ENCODE data around the gene GRM8. TPM values are rescaled to one million over a fixed set of nuclear protein-coding genes. Genes with fewer than 3 reads are reported as not detected.

GRM8 gene
- total and polyA plus RNA-seq, 4 donors: 0.28 to 4.9 (median 2.8) TPM

DNA sequence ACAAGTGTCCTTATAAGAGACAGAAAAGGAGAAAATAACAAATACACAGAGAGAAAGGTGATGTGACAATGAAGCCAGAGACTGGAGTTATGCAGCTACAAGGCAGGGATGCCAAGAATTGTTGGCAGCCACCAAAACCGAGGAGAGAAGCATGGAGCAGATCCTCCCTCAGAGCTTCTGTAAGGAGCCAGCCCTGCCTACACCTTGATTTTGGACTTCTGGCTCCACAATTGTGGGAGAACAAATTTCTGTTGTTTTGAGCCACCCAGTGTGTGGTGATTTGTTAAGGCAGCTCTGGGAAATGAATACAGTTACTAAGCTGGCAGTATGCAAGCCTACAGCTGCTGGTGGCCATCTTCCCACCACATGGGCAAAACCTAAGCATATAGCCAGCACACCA lies 163.6 kb downstream of the GRM8 start:
- no peak for TF ChIP-seq RXRA (IDR thresholded peaks at IDR 0.05)
- TF ChIP-seq, protein P1, sequence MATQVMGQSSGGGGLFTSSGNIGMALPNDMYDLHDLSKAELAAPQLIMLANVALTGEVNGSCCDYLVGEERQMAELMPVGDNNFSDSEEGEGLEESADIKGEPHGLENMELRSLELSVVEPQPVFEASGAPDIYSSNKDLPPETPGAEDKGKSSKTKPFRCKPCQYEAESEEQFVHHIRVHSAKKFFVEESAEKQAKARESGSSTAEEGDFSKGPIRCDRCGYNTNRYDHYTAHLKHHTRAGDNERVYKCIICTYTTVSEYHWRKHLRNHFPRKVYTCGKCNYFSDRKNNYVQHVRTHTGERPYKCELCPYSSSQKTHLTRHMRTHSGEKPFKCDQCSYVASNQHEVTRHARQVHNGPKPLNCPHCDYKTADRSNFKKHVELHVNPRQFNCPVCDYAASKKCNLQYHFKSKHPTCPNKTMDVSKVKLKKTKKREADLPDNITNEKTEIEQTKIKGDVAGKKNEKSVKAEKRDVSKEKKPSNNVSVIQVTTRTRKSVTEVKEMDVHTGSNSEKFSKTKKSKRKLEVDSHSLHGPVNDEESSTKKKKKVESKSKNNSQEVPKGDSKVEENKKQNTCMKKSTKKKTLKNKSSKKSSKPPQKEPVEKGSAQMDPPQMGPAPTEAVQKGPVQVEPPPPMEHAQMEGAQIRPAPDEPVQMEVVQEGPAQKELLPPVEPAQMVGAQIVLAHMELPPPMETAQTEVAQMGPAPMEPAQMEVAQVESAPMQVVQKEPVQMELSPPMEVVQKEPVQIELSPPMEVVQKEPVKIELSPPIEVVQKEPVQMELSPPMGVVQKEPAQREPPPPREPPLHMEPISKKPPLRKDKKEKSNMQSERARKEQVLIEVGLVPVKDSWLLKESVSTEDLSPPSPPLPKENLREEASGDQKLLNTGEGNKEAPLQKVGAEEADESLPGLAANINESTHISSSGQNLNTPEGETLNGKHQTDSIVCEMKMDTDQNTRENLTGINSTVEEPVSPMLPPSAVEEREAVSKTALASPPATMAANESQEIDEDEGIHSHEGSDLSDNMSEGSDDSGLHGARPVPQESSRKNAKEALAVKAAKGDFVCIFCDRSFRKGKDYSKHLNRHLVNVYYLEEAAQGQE (IDR thresholded peaks at IDR 0.05): no peak
- TF ChIP-seq FOXA1 (IDR thresholded peaks at IDR 0.05): no peak
- TF ChIP-seq, protein P2, sequence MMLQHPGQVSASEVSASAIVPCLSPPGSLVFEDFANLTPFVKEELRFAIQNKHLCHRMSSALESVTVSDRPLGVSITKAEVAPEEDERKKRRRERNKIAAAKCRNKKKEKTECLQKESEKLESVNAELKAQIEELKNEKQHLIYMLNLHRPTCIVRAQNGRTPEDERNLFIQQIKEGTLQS (IDR thresholded peaks at IDR 0.05): no peak
- TF ChIP-seq, protein P3, sequence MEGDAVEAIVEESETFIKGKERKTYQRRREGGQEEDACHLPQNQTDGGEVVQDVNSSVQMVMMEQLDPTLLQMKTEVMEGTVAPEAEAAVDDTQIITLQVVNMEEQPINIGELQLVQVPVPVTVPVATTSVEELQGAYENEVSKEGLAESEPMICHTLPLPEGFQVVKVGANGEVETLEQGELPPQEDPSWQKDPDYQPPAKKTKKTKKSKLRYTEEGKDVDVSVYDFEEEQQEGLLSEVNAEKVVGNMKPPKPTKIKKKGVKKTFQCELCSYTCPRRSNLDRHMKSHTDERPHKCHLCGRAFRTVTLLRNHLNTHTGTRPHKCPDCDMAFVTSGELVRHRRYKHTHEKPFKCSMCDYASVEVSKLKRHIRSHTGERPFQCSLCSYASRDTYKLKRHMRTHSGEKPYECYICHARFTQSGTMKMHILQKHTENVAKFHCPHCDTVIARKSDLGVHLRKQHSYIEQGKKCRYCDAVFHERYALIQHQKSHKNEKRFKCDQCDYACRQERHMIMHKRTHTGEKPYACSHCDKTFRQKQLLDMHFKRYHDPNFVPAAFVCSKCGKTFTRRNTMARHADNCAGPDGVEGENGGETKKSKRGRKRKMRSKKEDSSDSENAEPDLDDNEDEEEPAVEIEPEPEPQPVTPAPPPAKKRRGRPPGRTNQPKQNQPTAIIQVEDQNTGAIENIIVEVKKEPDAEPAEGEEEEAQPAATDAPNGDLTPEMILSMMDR (IDR thresholded peaks at IDR 0.05; ENCODE audit: low read depth, low read length, missing input control): no peak
- TF ChIP-seq YY1 (IDR thresholded peaks at IDR 0.05): no peak
- no peaks in the 10 kb centered on the region for H3K4me1 ChIP-seq (ENCODE audit: control insufficient read depth in 4 of 4, insufficient read depth in 4 of 4, low read length in 3 of 4)
- WGBS: 72% methylated on average over 1 of the region's 1 CpG
- no peaks in the 10 kb centered on the region for H3K9me3 ChIP-seq (ENCODE audit: control insufficient read depth in 4 of 4, low read length in 3 of 4)
- no peaks in the 10 kb centered on the region for H3K27me3 ChIP-seq (ENCODE audit: control insufficient read depth in 4 of 4, insufficient read depth in 4 of 4, low read length in 3 of 4)
- no peak overlapping the region for H3K4me3 ChIP-seq (ENCODE audit: low read depth in 1 of 3, low read length in 3 of 3)
- no peak for DNase-seq (ENCODE audit: low spot score)
- H3K27ac ChIP-seq (ENCODE audit: low read depth in 1 of 2, low read length in 2 of 2): no peak overlapping the region
- no peaks in the 10 kb centered on the region for H3K36me3 ChIP-seq (ENCODE audit: control insufficient read depth in 4 of 4, insufficient read depth in 3 of 4, low read depth in 1 of 4, low read length in 3 of 4)
- H3K9ac ChIP-seq (ENCODE audit: low read depth in 1 of 2, low read length in 2 of 2): no peak overlapping the region

DNA sequence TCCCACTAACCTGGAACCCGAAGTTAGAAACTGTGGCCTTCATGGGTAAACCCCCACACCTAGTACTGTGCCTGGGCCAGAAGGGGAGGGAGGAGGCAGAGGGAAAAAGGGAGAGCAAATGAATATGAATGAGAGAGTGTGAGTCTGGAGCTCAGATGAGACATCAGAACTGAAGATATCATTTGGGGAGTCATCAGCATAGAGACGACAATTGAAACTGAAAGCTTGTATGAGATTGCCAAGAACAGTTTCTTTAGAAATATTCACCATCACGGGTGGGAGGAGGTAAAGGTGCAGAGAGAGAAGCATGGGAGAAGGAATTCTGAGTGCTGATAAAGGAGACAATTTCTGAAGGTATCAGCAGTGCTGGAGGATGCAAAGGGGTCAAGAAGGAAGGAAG lies 171.2 kb downstream of the GRM8 start:
- no peaks in the 10 kb centered on the region for H3K27me3 ChIP-seq (ENCODE audit: control insufficient read depth in 4 of 4, insufficient read depth in 4 of 4, low read length in 3 of 4)
- no peak for DNase-seq (ENCODE audit: low spot score)
- no peaks in the 10 kb centered on the region for H3K36me3 ChIP-seq (ENCODE audit: control insufficient read depth in 4 of 4, insufficient read depth in 3 of 4, low read depth in 1 of 4, low read length in 3 of 4)
- no peaks in the 10 kb centered on the region for H3K9me3 ChIP-seq (ENCODE audit: control insufficient read depth in 4 of 4, low read length in 3 of 4)
- H3K4me3 ChIP-seq (ENCODE audit: low read depth in 1 of 3, low read length in 3 of 3): no peak overlapping the region
- H3K9ac ChIP-seq (ENCODE audit: low read depth in 1 of 2, low read length in 2 of 2): no peak overlapping the region
- TF ChIP-seq NR2F2 (IDR thresholded peaks at IDR 0.05): no peak
- TF ChIP-seq SP1 (IDR thresholded peaks at IDR 0.05): no peak
- TF ChIP-seq GABPA (IDR thresholded peaks at IDR 0.05 in 1 of 2, conservative IDR thresholded peaks at IDR 0.05 in 1 of 2): no peak
- TF ChIP-seq RXRA (IDR thresholded peaks at IDR 0.05): no peak
- TF ChIP-seq HNF4G (IDR thresholded peaks at IDR 0.05): no peak
- TF ChIP-seq, protein P4, sequence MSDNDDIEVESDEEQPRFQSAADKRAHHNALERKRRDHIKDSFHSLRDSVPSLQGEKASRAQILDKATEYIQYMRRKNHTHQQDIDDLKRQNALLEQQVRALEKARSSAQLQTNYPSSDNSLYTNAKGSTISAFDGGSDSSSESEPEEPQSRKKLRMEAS (IDR thresholded peaks at IDR 0.05): no peak
- TF ChIP-seq, protein P5, sequence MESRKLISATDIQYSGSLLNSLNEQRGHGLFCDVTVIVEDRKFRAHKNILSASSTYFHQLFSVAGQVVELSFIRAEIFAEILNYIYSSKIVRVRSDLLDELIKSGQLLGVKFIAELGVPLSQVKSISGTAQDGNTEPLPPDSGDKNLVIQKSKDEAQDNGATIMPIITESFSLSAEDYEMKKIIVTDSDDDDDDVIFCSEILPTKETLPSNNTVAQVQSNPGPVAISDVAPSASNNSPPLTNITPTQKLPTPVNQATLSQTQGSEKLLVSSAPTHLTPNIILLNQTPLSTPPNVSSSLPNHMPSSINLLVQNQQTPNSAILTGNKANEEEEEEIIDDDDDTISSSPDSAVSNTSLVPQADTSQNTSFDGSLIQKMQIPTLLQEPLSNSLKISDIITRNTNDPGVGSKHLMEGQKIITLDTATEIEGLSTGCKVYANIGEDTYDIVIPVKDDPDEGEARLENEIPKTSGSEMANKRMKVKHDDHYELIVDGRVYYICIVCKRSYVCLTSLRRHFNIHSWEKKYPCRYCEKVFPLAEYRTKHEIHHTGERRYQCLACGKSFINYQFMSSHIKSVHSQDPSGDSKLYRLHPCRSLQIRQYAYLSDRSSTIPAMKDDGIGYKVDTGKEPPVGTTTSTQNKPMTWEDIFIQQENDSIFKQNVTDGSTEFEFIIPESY (IDR thresholded peaks at IDR 0.05): no peak
- no peak for TF ChIP-seq FOXA2 (IDR thresholded peaks at IDR 0.05)
- TF ChIP-seq TAF1 (conservative IDR thresholded peaks at IDR 0.05): no peak
- TF ChIP-seq, protein P1 (IDR thresholded peaks at IDR 0.05): no peak
- TF ChIP-seq RAD21 (IDR thresholded peaks at IDR 0.05): no peak
- no peak for TF ChIP-seq FOXA1 (IDR thresholded peaks at IDR 0.05)
- TF ChIP-seq, protein P3 (IDR thresholded peaks at IDR 0.05; ENCODE audit: low read depth, low read length, missing input control): no peak
- no peaks in the 10 kb centered on the region for H3K4me1 ChIP-seq (ENCODE audit: control insufficient read depth in 4 of 4, insufficient read depth in 4 of 4, low read length in 3 of 4)
- 84% methylated on average over 3 of the region's 3 CpGs for WGBS
- H3K27ac ChIP-seq (ENCODE audit: low read depth in 1 of 2, low read length in 2 of 2): no peak overlapping the region
